AG20443 (cell line): ENCODE measurements around the gene ZNF718.
"Not testable (repeated sequence)": the region's sequence is repeated elsewhere in the genome, so short reads cannot be mapped to it uniquely, and the experiment has no call there.

Source experiments
- DNase-seq: peaks from one replicate; pipeline ENCODE4 v3.0.0; 2012; ENCODE audit warnings: low spot score, mixed read lengths

Gene ZNF718

DNA sequence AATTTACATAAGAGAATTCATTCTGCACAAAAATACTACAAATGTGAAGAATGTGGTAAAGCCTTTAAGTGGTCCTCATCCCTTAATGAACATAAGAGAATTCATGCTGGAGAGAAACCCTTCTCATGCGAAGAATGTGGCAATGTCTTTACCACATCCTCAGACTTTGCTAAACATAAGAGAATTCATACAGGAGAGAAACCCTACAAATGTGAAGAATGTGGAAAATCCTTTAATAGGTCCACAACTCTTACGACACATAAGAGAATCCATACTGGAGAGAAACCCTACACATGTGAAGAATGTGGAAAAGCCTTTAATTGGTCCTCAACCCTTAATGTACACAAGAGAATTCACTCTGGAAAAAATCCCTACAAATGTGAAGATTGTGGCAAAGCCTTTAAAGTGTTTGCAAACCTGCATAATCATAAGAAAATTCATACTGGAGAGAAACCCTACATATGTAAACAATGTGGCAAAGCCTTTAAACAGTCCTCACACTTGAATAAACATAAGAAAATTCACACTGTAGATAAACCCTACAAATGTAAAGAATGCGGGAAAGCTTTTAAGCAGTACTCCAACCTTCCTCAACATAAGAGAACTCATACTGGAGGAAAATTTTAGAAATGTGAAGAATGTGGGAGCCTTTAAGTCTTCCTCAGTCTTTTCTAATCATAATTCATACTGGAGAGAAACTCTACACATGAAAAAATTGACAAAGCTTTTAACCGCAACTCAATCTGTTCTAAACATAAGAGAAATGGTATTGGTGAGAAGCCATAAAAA lies 37.4 kb downstream of the ZNF718 start:
- DNase-seq, result no peak

GRCh38 chr4:169640-170039 lies 45.3 kb downstream of the ZNF718 start:
- DNase-seq, result not testable (repeated sequence)

GRCh38 chr4:171318-171717 lies 47.0 kb downstream of the ZNF718 start:
- DNase-seq, result not testable (repeated sequence)

DNA sequence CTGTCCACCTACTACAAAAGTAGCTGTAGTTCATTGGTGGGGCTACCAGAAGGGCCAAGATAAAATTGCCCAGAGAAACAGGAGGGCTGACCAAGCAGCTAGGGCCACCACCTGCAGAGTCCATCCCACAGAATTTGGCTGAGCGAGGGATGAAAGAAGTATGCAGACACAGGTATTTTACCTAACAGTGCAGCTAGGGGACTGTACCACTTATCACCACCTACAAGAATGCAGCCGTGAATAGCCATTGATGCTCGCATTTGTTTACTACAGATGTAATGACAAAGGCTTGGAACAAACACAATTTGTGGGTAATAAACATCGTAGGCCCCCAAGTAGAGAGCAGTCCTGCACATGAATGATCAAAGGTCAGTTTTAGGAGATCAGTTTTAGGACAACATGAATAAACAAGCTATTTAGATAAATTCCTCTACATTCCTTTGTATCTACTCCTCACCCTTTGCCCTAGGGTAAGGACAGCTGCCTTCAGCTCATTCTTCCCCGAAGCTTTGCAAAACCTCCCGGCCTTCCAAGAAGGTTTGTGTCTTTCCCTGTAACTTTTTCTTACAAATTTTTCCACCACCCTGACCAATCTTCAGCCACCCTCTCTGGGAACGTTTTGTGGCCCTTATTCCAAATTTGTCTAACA lies 49.5 kb downstream of the ZNF718 start:
- no peak for DNase-seq

- no peak for DNase-seq
Observed at GRCh38 chr4:175986-176385, 51.7 kb downstream of the ZNF718 start.

DNA sequence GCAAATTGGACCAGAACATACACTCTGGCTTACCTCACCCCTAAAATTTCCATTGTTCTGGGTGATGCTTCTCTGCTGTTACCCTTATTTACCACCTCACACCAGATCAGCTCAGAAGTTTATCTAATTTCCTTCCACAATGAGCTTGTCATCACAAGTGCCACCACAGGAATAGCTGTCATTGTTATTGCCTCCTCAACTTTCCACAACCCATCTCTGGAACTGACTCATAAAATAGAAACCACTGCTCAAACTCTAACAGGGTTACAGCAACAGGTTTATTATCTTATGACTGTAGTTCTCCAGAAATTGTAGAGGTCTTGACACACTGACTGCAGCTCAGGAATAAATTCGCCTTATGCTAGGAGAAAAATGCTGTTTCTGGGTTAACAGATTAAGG lies 52.7 kb downstream of the ZNF718 start:
- no peak for DNase-seq

GRCh38 chr4:182225-182624 lies 57.9 kb downstream of the ZNF718 start:
- not testable (repeated sequence) for DNase-seq

DNA sequence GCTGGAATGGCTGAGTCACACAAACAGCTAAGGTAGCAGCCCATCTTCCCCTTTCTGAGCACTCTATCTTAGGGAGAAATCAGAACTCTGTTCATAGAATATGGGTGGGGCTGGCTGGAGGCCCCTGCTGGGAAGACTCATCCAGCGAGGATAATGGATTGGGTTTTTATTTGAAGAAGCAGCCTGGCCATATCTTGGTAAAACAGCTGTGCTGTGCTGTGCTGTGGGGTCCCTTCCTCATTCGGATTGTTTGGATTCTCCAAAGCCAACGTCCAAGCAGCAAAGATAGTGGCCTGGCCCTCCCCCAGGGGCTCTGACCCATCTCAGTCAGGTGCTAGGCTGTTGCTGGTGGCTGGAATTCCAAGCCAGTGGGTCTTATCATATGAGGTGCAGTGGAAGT lies 63.8 kb downstream of the ZNF718 start:
- no peak for DNase-seq

DNA sequence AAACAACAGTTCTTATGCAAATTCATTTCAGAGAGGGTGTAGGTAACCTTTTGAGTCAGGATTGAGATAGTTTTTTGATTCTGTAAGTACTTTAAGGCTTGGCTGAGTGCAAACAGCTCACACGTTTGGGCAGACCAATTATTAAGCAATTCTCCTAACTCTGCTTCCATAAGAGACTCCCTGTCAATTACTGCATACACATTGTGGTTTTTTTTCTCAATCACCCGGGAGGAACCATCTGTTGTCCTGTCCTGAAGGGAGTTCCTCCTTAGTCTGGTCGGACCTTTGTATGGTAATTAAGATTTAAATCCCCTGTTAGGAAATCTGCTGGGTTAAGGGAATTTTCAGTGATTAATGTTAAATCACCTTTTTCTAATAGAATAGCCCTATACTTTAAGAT lies 70.9 kb downstream of the ZNF718 start:
- not testable (repeated sequence) for DNase-seq

DNA sequence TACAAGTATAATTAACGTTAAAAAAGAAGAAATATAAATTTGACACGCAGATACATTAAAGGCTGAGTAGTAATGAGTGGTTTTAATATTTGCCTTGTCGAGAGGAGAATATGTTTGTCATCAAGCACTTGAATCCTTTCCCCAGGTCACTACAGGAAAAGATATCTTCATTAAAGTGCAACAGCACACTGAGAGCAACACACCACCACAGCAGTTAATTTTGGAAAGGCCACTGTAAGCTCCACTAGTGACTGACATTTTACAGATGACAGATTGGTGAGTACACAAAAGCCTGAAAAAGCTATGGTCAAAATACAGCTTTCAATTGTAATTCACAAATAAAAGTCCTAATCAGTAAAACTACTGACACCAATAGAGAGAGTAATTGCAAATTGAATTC lies 76.6 kb downstream of the ZNF718 start:
- no peak for DNase-seq

DNA sequence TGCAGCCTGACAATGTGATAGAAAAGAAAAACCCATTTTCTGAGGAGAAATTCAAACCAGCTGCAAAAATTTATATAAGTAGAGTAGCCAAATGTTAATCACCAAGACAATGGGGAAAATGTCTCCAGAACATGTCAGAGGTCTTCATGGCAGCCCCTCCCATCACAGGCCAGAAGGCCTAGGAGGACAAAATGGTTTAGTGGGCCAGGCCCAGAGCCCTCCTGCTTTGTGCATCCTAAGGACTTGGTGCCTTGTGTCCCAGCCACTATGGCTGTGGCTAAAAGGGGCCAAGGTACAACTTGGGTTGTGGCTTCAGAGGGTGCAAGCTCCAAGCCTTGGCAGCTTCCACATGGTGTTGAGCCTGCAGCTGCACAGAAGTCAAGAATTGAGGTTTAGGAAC lies 78.5 kb downstream of the ZNF718 start:
- not testable (repeated sequence) for DNase-seq

DNA sequence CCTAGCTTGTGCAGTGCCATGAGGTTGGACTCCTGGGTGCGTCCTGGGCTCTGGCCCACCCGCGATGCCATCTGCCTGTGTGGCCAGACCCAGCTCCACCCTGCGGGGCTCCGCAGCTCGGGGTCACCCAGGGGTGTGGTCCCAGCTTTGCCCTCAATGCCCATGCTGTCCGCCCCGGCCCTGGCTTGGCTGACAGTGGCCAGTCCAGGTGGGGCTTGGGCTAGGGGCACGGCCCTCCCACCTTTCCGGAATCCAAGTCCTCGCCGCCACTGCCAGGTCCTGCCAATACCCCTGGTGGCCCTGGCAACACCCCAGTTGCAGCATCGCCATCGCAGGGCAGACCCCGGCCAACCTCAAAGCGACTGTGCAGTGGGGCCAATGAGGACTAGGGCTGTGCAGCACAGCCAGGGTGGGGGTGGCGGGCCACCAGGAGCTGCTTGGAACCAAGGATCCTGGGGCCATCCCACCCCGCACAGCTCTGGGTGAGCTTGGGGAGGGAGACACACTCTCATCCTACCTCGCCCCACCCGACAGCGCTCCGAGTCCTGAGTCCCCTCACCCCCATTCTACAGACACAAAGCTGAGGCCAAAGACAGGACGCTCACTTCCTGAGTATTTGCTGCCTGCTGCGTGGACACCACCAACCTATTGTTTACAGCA lies 80.9 kb downstream of the ZNF718 start:
- no peak for DNase-seq

GRCh38 chr4:206054-206453 lies 81.8 kb downstream of the ZNF718 start:
- DNase-seq, result no peak

DNA sequence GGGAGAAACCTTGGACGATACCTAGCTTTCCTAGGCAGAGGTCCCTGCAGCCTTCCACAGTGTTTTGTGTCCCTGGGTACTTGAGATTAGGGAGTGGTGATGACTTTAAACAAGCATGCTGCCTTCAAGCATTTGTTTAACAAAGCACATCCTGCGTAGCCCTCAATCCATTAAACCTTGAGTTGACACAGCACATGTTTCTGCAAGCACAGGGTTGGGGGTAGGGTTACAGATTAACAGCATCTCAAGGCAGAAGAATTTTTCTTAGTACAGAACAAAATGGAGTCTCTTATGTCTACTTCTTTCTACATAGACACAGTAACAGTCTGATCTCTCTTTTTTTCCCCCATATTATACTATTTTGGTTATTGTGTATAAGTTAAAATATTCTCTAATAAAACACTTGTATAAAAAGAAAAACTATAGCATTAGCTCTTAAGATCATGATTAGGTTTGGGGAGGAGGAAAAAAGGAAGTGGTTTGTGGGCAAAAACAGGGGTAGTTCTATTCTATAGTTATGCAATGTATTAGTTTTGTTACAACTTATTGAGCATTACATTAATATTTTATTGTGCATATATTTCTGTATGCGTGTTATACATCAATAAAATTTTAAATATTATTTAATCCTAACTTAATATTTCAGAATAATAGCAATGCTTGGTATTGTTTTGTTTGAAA lies 84.3 kb downstream of the ZNF718 start:
- DNase-seq, result not testable (repeated sequence)

DNA sequence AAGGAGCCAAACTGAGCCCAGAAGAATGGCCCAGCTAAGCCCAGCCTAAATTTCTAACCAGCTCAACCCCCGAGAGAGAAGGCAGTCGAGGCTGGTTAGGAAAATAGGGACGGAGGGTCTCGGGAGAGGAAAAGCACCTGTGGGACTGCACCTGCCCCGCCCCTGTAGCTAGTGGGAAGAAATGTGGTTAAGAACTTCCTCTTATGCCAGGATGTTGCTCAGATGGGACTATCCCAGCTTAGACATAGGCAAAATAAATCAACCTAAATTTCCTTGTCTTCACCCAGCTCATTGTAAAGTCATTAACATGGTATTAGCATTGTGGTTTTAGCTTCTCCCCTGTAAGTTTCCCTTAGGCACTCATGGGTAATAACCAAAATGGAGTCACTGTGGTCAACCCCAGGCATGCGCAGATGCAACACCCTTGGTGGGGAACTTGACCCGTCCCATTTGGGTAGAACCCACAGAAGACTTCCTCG lies 86.8 kb downstream of the ZNF718 start:
- DNase-seq, result no peak

- peak; percentile 88 for DNase-seq
Observed at GRCh38 chr4:212438-213188, 88.3 kb downstream of the ZNF718 start.

- peak; percentile 10 for DNase-seq
Observed at GRCh38 chr4:213189-213535, 88.9 kb downstream of the ZNF718 start.
